HepG2 (cell line): ENCODE data around the gene KATNB1. TPM values are rescaled to one million over a fixed set of nuclear protein-coding genes. Genes with fewer than 3 reads are reported as not detected.

Experiments
- DR1 ChIP-seq: sonication (generic); formaldehyde crosslinking; IDR thresholded peaks from 2 replicates; pipeline ENCODE4 v1.8.0; 2021; ENCODE audit warnings: mild to moderate bottlenecking, missing genetic modification reagents, inconsistent platforms
- FOSL2 ChIP-seq: sonication (generic); formaldehyde crosslinking; IDR thresholded peaks from 2 replicates; pipeline ENCODE4 v1.4.0; 2020; ENCODE audit warnings: missing genetic modification reagents
- FOXA1 ChIP-seq, 2 experiments: fragments of 450-650 bp in 1 of 2; sonication (generic) in 1 of 2; formaldehyde crosslinking in 1 of 2; IDR thresholded peaks; 2 replicates each; pipeline versions ENCODE4 v1.4.0 to v1.6.1; 2016 to 2020; ENCODE audit warnings: missing genetic modification reagents in 1 of 2
- HOXA5 ChIP-seq: sonication (generic); formaldehyde crosslinking; IDR thresholded peaks from 2 replicates; pipeline ENCODE4 v1.4.0; 2020; ENCODE audit warnings: missing genetic modification reagents
- ISL2 ChIP-seq: sonication (generic); formaldehyde crosslinking; IDR thresholded peaks from 2 replicates; pipeline ENCODE4 v1.5.0; 2020; ENCODE audit warnings: missing genetic modification reagents
- KLF16 ChIP-seq, 2 experiments: sonication (generic) in 1 of 2; formaldehyde crosslinking in 1 of 2; IDR thresholded peaks; 2 replicates each; pipeline versions ENCODE4 v1.6.1 to v1.8.0; 2016 to 2023; ENCODE audit warnings: missing genetic modification reagents in 2 of 2, missing compliant biosample characterization in 1 of 2
- MAZ ChIP-seq, 2 experiments: sonication (generic) in 1 of 2; formaldehyde crosslinking in 1 of 2; IDR thresholded peaks; 2 replicates each; pipeline versions ENCODE4 v1.5.0 to v1.6.1; 2012 to 2020; ENCODE audit warnings: low read depth in 2 of 2, mild to moderate bottlenecking in 2 of 2, borderline replicate concordance in 1 of 2, improper control_type of control experiment in 1 of 2, low read length in 1 of 2, missing genetic modification reagents in 1 of 2, moderate library complexity in 1 of 2
- MXI1 ChIP-seq: IDR thresholded peaks from 3 replicates; pipeline ENCODE4 v1.6.1; 2012; ENCODE audit warnings: low read depth, low read length, inconsistent platforms, borderline replicate concordance
- ONECUT2 ChIP-seq: sonication (generic); formaldehyde crosslinking; IDR thresholded peaks from 2 replicates; pipeline ENCODE4 v1.4.0; 2020; ENCODE audit warnings: missing genetic modification reagents
- POLR2AphosphoS2 ChIP-seq: IDR thresholded peaks from 2 replicates; pipeline ENCODE4 v1.6.1; 2011; ENCODE audit warnings: low read depth, low read length, improper control_type of control experiment
- TGIF2 ChIP-seq: IDR thresholded peaks from 2 replicates; pipeline ENCODE4 v1.6.1; 2016; ENCODE audit warnings: control low read depth, missing compliant biosample characterization
- ZFYVE20 ChIP-seq: sonication (generic); formaldehyde crosslinking; IDR thresholded peaks from 2 replicates; pipeline ENCODE4 v1.8.0; 2023; ENCODE audit warnings: low read depth, mild to moderate bottlenecking, moderate library complexity, missing genetic modification reagents, borderline replicate concordance
- ZNF772 ChIP-seq: sonication (generic); formaldehyde crosslinking; IDR thresholded peaks from 2 replicates; pipeline ENCODE4 v1.5.0; 2020; ENCODE audit warnings: mild to moderate bottlenecking, missing genetic modification reagents
- polyA plus RNA-seq, 8 experiments: library from polyadenylated mRNA; depleted of rRNA in 3 of 8; stranded (reverse) in 7 of 8; unstranded in 1 of 8; fragments of >200 nt; fragmentation: Illumina TruSeq in 4 of 8; extraction: Trizol in 4 of 8; gene quantifications; 2 replicates each; pipeline versions ENCODE4 v1.2.1 to v1.2.3, GENCODE V29; 2011 to 2016; ENCODE audit warnings: low read depth in 4 of 8, missing spikeins in 1 of 8, mixed read lengths in 1 of 8; ENCODE audit not compliant: insufficient read depth in 1 of 8
- total RNA-seq, 5 experiments: library from RNA; depleted of rRNA; stranded (reverse); fragments of >200 nt; fragmentation: Illumina TruSeq; extraction: Trizol; gene quantifications; 2 replicates each; pipeline ENCODE4 v1.2.3, GENCODE V29; 2016; ENCODE audit warnings: low read depth in 1 of 5
- TF ChIP-seq, protein P1 (sequence below): sonication (generic); formaldehyde crosslinking; IDR thresholded peaks from 2 replicates; pipeline ENCODE4 v1.8.0; 2022; ENCODE audit warnings: mild to moderate bottlenecking, missing genetic modification reagents
- TF ChIP-seq, protein P2 (sequence below): sonication (generic); formaldehyde crosslinking; IDR thresholded peaks from 2 replicates; pipeline ENCODE4 v1.5.1; 2020; ENCODE audit warnings: missing genetic modification reagents, mild to moderate bottlenecking, borderline replicate concordance
- TF ChIP-seq, protein P3 (sequence below): sonication (generic); formaldehyde crosslinking; IDR thresholded peaks from 2 replicates; pipeline ENCODE4 v1.5.0; 2020; ENCODE audit warnings: mild to moderate bottlenecking, missing genetic modification reagents

Gene KATNB1
- total and polyA plus RNA-seq, 2 of the 13 experiments (the other 11 are each of a cell fraction or from before 2014, with no cell fraction given) = 31.5 to 43.5 TPM

DNA sequence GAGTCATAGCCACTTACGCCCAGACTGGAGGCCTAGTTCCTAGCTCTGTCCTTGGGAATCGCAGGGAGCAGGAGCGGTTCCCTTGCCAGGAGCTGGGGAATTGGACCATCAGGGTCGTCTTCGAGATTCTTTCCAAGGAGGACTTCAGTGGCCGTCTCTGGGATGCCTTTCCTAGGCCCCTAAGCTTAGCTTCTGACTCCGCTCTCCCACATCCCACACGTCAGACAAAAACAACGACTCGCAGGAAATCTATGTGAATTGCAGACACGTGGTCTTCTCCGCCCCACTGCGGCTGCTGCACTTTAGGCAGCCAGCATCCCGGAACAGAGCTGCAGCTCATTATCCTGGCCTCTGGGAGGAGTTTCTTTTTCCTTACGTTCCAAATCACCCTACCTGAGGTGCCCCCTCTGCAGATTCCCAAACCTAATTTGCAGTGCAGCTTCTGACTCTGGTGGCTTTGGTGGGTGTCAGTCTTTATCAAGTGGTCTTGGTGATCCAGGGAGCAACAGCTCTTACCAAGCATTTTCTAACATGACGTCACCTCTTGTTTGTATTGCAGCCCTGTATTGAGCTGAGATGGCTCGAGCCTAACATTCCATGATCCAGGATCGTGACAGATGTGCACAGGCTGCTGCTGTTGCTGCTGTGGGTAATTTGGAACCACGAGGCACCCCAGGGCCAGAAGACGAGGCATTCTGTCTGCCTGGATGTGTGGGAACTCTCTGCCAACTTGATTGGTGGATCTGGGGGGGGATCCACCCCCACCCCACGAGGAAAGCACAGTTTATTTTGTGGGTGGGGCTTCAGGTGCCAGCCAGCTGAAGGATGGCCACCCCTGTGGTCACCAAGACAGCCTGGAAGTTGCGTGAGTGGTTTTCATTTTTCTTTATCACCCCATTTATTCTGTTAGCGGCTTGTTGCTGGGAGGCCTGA lies 1.1 kb downstream of the KATNB1 start (continued):
- TF ChIP-seq, protein P1, sequence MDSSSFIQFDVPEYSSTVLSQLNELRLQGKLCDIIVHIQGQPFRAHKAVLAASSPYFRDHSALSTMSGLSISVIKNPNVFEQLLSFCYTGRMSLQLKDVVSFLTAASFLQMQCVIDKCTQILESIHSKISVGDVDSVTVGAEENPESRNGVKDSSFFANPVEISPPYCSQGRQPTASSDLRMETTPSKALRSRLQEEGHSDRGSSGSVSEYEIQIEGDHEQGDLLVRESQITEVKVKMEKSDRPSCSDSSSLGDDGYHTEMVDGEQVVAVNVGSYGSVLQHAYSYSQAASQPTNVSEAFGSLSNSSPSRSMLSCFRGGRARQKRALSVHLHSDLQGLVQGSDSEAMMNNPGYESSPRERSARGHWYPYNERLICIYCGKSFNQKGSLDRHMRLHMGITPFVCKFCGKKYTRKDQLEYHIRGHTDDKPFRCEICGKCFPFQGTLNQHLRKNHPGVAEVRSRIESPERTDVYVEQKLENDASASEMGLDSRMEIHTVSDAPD (CRISPR knock-in tag) = 0 out of 2 replicates have a peak, but pooled peaks have one; percentile 38
- TF ChIP-seq FOSL2 (peak; percentile 67), TGIF2 (peak; percentile 31; the same call in 1 of the 2 replicates), ZNF772 (CRISPR knock-in tag) (peak; percentile 67; the same call in 1 of the 2 replicates), POLR2AphosphoS2 (no peak; the same call in 1 of the 2 replicates), DR1 (CRISPR knock-in tag) (no peak), MXI1 (peak; percentile 94; the same call in 2 of the 3 replicates), ZFYVE20 (CRISPR knock-in tag) (no peak), FOXA1 (IDR thresholded peaks at IDR 0.05) (no peak), FOXA1 (CRISPR knock-in tag; IDR thresholded peaks at IDR 0.05) (peak; percentile 80), ISL2 (CRISPR knock-in tag) (peak; percentile 42; the same call in 1 of the 2 replicates), HOXA5 (peak; percentile 27; the same call in 1 of the 2 replicates), ONECUT2 (CRISPR knock-in tag) (0 out of 2 replicates have a peak, but pooled peaks have one; percentile 29), KLF16 (CRISPR knock-in tag; IDR thresholded peaks at IDR 0.05) (0 out of 4 replicates have a peak, but pooled peaks of 1 of the 2 experiments have one; percentile 54), MAZ (IDR thresholded peaks at IDR 0.05; ENCODE audit: borderline replicate concordance, low read depth, low read length) (no peak), MAZ (CRISPR knock-in tag; IDR thresholded peaks at IDR 0.05; ENCODE audit: low read depth) (peak; percentile 55; the same call in 1 of the 2 replicates)
- TF ChIP-seq, protein P2, sequence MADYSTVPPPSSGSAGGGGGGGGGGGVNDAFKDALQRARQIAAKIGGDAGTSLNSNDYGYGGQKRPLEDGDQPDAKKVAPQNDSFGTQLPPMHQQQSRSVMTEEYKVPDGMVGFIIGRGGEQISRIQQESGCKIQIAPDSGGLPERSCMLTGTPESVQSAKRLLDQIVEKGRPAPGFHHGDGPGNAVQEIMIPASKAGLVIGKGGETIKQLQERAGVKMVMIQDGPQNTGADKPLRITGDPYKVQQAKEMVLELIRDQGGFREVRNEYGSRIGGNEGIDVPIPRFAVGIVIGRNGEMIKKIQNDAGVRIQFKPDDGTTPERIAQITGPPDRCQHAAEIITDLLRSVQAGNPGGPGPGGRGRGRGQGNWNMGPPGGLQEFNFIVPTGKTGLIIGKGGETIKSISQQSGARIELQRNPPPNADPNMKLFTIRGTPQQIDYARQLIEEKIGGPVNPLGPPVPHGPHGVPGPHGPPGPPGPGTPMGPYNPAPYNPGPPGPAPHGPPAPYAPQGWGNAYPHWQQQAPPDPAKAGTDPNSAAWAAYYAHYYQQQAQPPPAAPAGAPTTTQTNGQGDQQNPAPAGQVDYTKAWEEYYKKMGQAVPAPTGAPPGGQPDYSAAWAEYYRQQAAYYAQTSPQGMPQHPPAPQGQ (CRISPR knock-in tag) = no peak
- TF ChIP-seq, protein P3, sequence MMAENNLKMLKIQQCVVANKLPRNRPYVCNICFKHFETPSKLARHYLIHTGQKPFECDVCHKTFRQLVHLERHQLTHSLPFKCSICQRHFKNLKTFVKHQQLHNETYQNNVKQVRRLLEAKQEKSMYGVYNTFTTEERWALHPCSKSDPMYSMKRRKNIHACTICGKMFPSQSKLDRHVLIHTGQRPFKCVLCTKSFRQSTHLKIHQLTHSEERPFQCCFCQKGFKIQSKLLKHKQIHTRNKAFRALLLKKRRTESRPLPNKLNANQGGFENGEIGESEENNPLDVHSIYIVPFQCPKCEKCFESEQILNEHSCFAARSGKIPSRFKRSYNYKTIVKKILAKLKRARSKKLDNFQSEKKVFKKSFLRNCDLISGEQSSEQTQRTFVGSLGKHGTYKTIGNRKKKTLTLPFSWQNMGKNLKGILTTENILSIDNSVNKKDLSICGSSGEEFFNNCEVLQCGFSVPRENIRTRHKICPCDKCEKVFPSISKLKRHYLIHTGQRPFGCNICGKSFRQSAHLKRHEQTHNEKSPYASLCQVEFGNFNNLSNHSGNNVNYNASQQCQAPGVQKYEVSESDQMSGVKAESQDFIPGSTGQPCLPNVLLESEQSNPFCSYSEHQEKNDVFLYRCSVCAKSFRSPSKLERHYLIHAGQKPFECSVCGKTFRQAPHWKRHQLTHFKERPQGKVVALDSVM (CRISPR knock-in tag) = no peak
